Stimulated activated CD4-positive, alpha-beta T cell treated with anti-CD3 and anti-CD28 coated beads, Interleukin-1b, Interleukin-23, amount 100 ng/mL, for 4 hours (primary cell): ENCODE data around the gene ATG14.
"Not testable (repeated sequence)": the region's sequence is repeated elsewhere in the genome, so short reads cannot be mapped to it uniquely, and the experiment has no call there.

Experiments used
- DNase-seq, 2 donors: peaks; one replicate each; pipeline ENCODE4 v3.0.0-alpha.2; 2020; ENCODE audit warnings: low read depth in 2 of 2

ATG14 gene

DNA sequence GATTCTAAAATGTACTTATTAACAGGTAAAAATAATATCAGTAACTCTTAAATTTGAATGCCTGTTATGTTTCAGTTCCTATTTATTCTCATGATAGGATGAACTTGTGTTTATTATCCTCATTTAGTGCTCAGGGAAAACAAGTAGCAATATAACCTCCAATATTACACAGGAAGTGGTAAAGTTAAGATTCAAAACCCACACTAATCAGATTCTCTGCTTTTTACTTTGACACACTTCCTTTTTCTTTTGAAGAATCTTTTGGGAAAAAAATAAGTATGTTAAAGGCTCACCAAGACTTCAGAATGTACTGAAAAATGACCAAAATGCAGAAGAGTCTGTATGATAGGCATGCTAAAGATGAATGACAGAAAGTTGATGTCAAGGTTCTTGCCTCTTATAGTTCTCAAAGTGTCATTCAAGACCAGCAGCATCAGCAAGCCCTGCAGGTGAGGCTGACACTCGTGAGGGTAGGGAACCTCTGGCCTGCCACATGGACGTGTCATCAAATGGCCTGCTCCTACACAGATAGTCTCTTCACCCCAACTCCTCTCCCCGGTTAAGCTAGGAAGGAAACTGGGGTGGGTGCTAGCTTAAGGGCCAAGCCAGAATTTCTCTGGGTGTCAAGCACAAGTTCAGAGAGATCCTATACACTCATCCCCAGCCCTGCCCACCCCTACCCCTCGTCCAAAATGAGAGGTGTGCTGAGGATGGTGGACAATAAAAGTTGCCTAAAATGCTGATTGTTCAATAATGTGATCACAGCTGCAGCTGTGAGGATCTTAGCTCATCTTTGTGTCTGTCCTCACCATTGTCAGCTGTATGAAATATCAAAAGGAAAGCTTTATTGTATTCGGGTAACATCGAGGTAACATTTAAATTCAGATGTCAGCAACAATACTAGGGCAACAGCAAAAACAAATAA, 22.5 kb upstream of the ATG14 start:
- no peak for DNase-seq

DNA sequence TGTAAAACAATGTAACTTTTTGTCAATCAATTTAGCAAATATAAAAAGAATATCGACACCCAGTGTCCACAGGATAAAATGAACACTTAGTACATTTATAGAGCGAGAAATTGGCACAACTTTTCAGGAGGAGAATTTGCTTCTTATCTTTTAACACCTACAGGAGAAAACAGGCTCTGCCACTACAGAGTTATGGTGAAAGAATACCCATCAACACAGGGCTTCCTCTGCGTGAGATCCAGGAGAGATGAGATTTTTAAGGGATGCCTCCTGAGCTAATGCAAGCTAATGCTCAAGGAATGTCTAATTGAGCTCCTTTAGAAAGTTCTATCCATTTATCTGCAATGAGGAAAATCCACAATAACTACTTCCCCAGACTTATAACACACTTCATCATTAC, 21.0 kb upstream of the ATG14 start:
- no peak for DNase-seq

GRCh38 chr14:55430024-55430690, 18.5 kb upstream of the ATG14 start:
- DNase-seq = peak in 1 of 2 donors; percentile 42

DNA sequence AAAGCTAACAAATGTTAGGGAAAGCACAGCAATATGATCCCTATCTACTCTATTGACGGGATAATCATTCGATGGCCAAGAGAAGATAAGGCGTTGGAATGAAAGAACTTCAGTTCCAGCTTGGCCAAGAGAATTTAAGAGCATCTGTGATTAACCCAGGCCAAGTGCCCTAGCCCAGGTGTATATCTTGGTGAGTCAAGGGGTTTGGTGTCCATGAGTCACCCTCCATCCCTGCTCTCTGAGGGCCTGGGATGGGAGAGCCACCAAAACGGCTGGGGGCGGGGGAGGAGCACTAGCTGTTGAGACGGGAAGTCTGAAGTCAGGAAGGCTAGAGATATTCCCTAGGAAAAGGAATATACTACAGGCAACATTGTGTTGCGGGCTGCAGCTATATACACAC, 15.8 kb upstream of the ATG14 start:
- DNase-seq = no peak

DNA sequence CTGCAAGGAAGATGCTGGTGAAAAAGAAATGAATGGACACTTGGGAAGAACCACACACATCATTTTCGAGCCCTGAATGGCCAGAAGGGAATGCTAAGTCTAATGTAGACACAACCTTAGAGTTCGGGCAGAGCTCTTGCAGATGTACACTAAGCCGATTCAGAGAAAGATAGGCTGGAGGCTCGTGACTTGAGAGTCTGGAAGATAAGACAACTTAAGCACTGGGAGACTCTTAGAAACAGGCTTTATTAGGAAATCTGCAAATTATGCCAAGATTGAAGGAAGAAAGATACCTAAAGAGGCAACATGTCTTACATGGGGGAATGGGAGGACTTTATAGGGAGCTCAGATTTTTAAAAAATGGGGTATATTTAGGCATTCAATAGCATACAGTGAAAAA, 15.3 kb upstream of the ATG14 start:
- no peak for DNase-seq

GRCh38 chr14:55425091-55425490, 13.5 kb upstream of the ATG14 start:
- no peak for DNase-seq

DNA sequence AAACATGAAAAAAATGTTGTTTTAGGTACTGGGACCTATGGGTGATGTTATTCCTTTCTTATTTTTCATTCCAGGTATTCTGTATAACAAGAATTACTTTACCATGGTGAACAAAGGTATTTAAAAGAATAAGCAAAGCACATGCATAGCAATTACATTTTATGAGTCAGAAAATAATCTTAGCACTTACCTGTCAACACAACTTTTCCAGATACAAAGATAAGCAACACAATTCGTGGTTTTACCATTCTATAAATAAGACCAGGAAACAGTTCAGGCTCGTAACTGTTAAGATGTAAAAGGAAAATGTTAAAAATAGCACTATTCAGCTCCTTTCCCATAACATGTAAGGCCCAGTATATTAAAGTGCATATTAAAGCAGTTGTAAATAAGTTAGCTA, 12.3 kb upstream of the ATG14 start:
- DNase-seq = no peak

DNA sequence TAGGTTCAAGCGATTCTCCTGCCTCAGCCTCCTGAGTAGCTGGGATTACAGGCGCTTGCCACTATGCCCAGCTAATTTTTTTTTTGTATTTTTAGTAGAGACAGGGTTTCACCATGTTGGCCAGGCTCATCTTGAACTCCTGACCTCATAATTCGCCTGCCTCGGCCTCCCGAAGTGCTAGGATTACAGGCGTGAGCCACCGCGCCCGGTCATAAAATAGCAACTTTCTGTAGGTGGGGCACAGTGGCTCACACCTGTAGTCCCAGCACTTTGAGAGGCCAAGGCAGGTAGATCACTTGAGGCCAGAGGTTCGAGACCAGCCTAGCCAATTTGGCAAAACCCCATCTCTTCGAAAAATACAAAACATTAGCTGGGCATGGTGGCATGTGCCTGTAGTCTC, 10.7 kb upstream of the ATG14 start:
- DNase-seq = not testable (repeated sequence)

GRCh38 chr14:55419663-55420062, 8.0 kb upstream of the ATG14 start:
- DNase-seq = no peak

GRCh38 chr14:55418411-55418810, 6.8 kb upstream of the ATG14 start:
- no peak for DNase-seq

- no peak for DNase-seq
Observed at GRCh38 chr14:55417955-55418354, 6.3 kb upstream of the ATG14 start.

GRCh38 chr14:55416866-55417265, 5.2 kb upstream of the ATG14 start:
- DNase-seq = no peak

GRCh38 chr14:55414551-55414950, 2.9 kb upstream of the ATG14 start:
- DNase-seq = no peak

- DNase-seq = no peak
Observed at GRCh38 chr14:55412676-55413075, 1.0 kb upstream of the ATG14 start.

DNA sequence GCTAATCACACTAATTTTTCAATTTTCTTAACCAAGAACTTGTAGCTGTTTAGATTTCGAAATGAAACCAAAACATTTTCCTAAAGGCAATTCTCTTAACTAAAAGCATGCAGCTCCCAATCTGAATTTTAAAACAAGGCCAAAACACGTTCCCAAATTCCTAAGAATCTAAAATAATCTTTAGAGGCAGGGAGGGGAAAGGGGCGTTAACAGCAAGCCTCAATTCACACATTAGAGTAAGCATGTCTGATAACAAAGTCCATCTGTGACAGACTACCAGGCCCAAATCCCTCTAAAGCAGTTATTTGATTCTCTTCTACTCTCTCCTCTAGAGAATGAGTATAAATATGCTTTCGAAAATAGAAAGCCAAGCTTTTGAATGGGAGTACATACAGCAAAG, 754 bp downstream of the ATG14 start:
- DNase-seq = no peak

DNA sequence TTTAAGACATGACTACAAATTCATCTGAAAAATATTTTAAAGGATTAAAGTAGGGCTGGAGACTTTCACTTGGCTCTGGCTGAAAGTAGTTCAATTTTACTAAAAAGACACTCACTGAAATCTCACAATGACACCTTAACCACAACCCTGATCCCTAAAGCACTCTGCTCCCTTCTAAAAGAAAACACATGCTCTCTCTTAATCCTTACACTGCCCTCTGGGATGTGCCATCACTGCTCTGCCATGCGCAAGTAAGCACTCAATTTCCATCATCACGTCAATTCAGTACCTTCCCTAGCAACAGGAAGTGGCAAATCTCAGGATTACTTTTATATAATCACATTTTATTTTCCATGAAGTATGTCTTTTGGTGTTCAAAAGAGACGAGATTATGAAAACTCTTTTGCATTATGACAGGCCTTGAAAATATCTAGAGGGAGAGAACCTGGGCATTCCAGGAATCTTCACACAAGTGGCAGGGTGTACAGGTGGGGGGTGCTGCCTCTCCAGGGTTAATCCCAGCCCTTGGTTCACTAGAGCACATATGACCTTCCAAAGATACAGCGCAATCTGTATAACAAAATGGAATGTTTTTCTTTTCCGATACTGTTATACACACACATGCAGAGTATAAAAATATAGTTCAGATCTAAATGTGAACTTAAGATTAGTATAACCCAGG, 7.3 kb downstream of the ATG14 start:
- DNase-seq = no peak

DNA sequence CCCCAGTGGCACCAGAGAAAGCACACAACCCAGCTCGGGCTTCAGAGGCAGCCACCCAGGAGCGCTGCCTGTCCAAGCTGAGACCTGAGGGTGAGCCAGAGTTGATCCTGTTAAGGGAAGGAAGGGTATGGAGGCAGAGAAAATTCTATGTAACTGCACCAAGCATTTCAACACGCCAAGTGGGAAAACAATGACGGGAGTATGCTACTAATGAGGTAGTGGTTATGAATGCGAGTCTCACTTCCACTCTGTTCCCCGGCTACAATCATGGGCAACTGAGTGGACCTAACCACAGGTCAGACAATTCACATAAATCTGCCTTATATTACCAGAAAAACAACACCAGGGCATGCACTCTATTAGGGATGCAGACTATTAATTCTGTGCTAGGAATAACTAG, 9.9 kb downstream of the ATG14 start:
- DNase-seq = no peak

GRCh38 chr14:55399852-55400251, 11.8 kb downstream of the ATG14 start:
- no peak for DNase-seq

DNA sequence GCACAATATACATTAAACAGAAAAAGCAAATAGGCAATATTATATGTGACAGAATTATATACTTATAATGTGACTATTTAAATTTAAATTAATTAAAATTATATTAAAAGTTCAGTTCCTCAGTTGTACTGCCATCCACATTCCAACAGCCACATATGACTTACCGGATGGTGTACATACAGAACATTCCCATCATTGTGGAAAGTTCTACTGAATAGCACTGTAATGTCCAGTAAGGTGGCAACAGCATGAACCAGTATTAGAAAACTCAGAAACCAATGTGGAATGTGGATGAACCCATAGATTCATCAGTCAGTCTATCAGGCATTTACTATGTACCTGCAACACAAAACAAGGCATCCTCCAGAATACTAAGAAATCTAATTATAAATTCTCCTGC, 12.4 kb downstream of the ATG14 start:
- no peak for DNase-seq

DNA sequence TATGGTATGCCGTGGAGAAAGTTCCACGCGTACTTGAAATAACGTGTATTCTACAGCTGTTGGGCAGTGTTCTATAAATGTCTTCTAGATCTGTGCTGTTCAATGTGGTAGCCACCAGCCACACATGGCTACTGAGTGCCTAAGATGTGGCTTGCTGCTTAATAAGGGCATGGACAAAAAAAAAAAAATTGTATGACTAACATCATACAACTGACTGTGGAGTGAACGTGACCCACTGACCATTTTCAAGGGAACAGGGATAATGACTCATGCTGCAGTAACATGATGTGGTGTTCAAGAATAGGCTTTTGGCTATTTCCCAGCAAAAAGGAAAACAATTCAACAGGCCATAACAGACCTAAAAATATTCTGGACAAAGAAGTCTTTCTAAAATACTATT, 13.0 kb downstream of the ATG14 start:
- DNase-seq = no peak

- DNase-seq = no peak
Observed at GRCh38 chr14:55389330-55389729, 22.3 kb downstream of the ATG14 start.

DNA sequence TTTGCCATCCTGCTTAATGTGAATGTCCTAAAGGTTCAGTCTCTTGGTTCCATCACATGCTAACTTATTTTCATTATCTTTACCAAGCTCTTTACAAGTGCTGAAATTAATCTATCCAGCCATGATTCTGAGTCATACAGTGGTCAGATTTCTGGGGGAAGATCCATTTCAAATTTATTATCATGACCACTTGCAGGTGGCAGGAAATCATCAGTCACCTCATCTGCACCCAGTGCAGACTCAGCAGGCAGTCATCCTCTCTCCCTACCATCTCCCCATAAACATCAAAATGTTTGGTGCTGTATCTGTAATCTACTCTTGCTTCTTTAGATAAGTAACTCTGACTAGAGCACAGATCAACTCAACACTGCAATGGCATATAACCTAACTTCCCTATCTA, 23.5 kb downstream of the ATG14 start:
- no peak for DNase-seq

DNA sequence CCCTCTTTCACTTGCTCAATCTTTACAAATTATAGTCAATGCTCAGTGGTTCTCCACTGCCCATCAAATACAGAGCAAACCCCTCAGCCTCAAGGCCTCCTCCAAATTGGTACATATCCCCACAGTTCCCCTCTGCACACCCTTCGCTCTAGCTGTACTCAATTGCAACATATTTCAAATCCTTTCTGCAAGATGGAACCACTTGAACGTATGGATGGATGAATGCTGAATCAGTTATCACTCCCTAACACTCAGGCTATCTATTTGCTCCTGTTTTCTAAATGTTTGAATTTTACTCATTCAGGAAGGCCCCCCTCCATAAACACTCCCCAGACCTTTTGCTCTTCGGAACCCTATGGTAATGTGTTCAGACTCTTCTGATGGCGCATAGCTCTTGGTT, 24.5 kb downstream of the ATG14 start:
- DNase-seq = no peak
